OCI-LY7 (cell line): ENCODE data around the gene PCBP3. TPM values are rescaled to one million over a fixed set of nuclear protein-coding genes. Genes with fewer than 3 reads are reported as not detected.

Source experiments
- BruUV-seq: library from RNA; stranded (reverse); fragments of 400-500 nt; replicated peaks from 2 replicates; lab custom pipeline; 2021; lab: Mats Ljungman, UMichigan
- CTCF ChIA-PET: fragments of 300-600 bp; sonication (Branson Sonifier 250); formaldehyde crosslinking; loops from one replicate; lab custom pipeline; 2022; ENCODE audit warnings: antibody characterized with exemption; ENCODE audit not compliant: unreplicated experiment; lab: Charles Lee
- POLR2A ChIA-PET: fragments of 300-600 bp; sonication (Branson Sonifier 250); formaldehyde crosslinking; loops from one replicate; lab custom pipeline; 2022; ENCODE audit warnings: antibody characterized with exemption; lab: Charles Lee
- DNase-seq: peaks from one replicate; pipeline ENCODE4 v3.0.0-alpha.2; 2015; ENCODE audit warnings: low spot score
- H2AFZ ChIP-seq: fragments of 200-600 bp; sonication (generic), shearing (Covaris generic); 2 replicates; pipeline ENCODE4 v1.6.1; 2014; ENCODE audit warnings: mild to moderate bottlenecking, antibody characterized with exemption, low read length, moderate library complexity
- H3K27ac ChIP-seq: fragments of 200-600 bp; sonication (generic); 2 replicates; pipeline ENCODE4 v1.5.1; 2014; ENCODE audit warnings: mixed run types, low read depth, mild to moderate bottlenecking, moderate library complexity, low read length, inconsistent platforms; ENCODE audit not compliant: poor library complexity, severe bottlenecking
- H3K36me3 ChIP-seq: fragments of 200-600 bp; sonication (generic); 2 replicates; pipeline ENCODE4 v1.6.1; 2014; ENCODE audit warnings: mild to moderate bottlenecking, antibody characterized with exemption, low read length, moderate library complexity, mixed read lengths; ENCODE audit not compliant: insufficient read depth
- H3K4me1 ChIP-seq: fragments of 200-600 bp; sonication (generic); 2 replicates; pipeline ENCODE4 v1.5.1; 2014; ENCODE audit warnings: mild to moderate bottlenecking, low read length; ENCODE audit not compliant: insufficient read depth, poor library complexity, severe bottlenecking
- H3K4me2 ChIP-seq: fragments of 200-600 bp; sonication (generic); 2 replicates; pipeline ENCODE4 v1.6.1; 2014; ENCODE audit warnings: mild to moderate bottlenecking, low read length
- H3K4me3 ChIP-seq: fragments of 200-600 bp; sonication (generic); 2 replicates; pipeline ENCODE4 v1.5.1; 2014; ENCODE audit warnings: mild to moderate bottlenecking, low read depth, low read length; ENCODE audit not compliant: poor library complexity, severe bottlenecking
- H3K79me2 ChIP-seq: fragments of 200-600 bp; sonication (generic); 2 replicates; pipeline ENCODE4 v1.6.1; 2016; ENCODE audit warnings: low read depth, mild to moderate bottlenecking, low read length, moderate library complexity, mixed read lengths; ENCODE audit not compliant: insufficient read depth
- H3K9me2 ChIP-seq: fragments of 200-600 bp; sonication (generic); 2 replicates; pipeline ENCODE4 v1.6.1; 2016; ENCODE audit warnings: mild to moderate bottlenecking, low read length, mixed read lengths; ENCODE audit not compliant: insufficient read depth
- H3K9me3 ChIP-seq: fragments of 200-600 bp; sonication (generic); 2 replicates; pipeline ENCODE4 v1.6.1; 2014; ENCODE audit warnings: mild to moderate bottlenecking, mixed run types, low read length, mixed read lengths
- H4K20me1 ChIP-seq: fragments of 200-600 bp; sonication (generic); 2 replicates; pipeline ENCODE4 v1.6.1; 2014; ENCODE audit warnings: mild to moderate bottlenecking, antibody characterized with exemption, low read length, moderate library complexity, mixed read lengths; ENCODE audit not compliant: insufficient read depth
- EZH2phosphoT487 ChIP-seq: fragments of 200-600 bp; sonication (generic); IDR thresholded peaks from 2 replicates; pipeline ENCODE4 v1.6.1; 2018; ENCODE audit warnings: low read depth, borderline replicate concordance, mild to moderate bottlenecking, mixed run types, antibody characterized with exemption, low read length, moderate library complexity, mixed read lengths
- intact Hi-C: fragments of 100-400 bp; cut with micrococcal nuclease; formaldehyde crosslinking; loops from one replicate; pipeline ENCODE4 v1.10.0; 2022; ENCODE audit not compliant: unreplicated experiment
- total RNA-seq, 2 experiments: library from RNA; depleted of rRNA in 1 of 2; stranded (reverse); fragments of >200 nt in 1 of 2; shearing (Covaris generic) in 1 of 2; gene quantifications; 2 replicates each; pipeline ENCODE4 v1.2.3, GENCODE V29; 2014 to 2022
- TF ChIP-seq, protein P1 (sequence below): fragments of 200-600 bp; sonication (generic); conservative IDR thresholded peaks from 2 replicates; pipeline ENCODE4 v1.5.1; 2014; ENCODE audit warnings: mild to moderate bottlenecking, antibody characterized with exemption, low read length, moderate library complexity, mixed read lengths

Gene PCBP3
- total RNA-seq, 2 experiments from 2014 or later = 0.61 TPM; not detected in 1

DNA sequence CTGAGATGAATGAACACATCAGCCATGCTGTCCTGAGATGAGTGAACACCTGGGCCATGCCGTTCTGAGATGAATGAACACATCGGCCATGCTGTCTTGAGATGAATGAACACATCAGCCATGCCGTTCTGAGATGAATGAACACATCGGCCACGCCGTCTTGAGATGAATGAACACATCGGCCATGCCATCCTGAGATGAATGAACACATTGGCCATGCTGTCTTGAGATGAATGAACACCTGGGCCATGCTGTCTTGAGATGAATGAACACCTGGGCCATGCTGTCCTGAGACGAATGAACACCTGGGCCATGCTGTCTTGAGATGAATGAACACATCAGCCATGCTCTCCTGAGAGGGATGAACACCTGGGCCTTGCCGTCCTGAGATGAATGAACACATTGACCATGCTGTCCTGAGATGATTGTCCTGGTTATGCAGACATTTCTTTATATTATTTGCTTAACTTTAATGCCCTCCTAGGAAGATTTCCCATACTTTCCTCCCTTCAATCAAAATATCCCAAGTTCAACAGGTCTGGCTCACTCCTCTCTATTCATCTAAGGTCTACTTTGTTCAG lies 289.5 kb downstream of the PCBP3 start:
- Histone ChIP-seq H3K9me2 (no peaks in the 10 kb centered on the region), H3K4me3 (no peak overlapping the region), H3K27ac (no peak overlapping the region), H4K20me1 (no peaks in the 10 kb centered on the region), H3K4me2 (no peak overlapping the region), H3K36me3 (no peaks in the 10 kb centered on the region), H3K79me2 (no peaks in the 10 kb centered on the region), H3K4me1 (no peaks in the 10 kb centered on the region), H2AFZ (no peak overlapping the region), H3K9me3 (no peaks in the 10 kb centered on the region)
- peak; percentile 12 for DNase-seq
- TF ChIP-seq EZH2phosphoT487 = no peak
- TF ChIP-seq, protein P1, sequence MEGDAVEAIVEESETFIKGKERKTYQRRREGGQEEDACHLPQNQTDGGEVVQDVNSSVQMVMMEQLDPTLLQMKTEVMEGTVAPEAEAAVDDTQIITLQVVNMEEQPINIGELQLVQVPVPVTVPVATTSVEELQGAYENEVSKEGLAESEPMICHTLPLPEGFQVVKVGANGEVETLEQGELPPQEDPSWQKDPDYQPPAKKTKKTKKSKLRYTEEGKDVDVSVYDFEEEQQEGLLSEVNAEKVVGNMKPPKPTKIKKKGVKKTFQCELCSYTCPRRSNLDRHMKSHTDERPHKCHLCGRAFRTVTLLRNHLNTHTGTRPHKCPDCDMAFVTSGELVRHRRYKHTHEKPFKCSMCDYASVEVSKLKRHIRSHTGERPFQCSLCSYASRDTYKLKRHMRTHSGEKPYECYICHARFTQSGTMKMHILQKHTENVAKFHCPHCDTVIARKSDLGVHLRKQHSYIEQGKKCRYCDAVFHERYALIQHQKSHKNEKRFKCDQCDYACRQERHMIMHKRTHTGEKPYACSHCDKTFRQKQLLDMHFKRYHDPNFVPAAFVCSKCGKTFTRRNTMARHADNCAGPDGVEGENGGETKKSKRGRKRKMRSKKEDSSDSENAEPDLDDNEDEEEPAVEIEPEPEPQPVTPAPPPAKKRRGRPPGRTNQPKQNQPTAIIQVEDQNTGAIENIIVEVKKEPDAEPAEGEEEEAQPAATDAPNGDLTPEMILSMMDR = no peak
- intact Hi-C loops = no loop called here
- no TSS peak for BruUV-seq
- ChIA-PET CTCF (no interaction called here), POLR2A (no interaction called here)

DNA sequence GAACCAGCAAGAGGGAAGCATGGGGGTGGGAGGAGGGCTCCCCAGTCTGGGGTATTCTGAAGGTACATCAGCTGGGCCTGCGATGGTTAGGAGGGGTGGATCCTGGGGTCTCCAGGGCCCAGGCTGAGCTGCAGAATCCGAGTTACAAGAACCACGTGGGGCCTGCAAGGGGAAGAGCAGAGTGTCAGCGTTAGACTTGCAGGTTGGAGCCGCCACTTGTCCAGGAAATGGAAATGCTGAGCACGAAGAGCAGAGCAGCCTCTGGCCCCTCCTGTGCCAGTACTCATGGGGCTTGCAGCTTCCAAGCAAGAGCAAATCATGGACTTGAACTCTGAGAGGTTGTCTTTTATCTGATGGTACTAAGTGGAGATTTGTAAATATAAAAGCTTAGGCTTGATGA lies 290.6 kb downstream of the PCBP3 start:
- H3K9me3 ChIP-seq = no peaks in the 10 kb centered on the region
- H3K79me2 ChIP-seq = no peaks in the 10 kb centered on the region
- POLR2A ChIA-PET = no interaction called here
- H3K4me3 ChIP-seq = no peak overlapping the region
- H4K20me1 ChIP-seq = no peaks in the 10 kb centered on the region
- TF ChIP-seq EZH2phosphoT487 = no peak
- TF ChIP-seq, protein P1 = no peak
- H3K4me2 ChIP-seq = no peak overlapping the region
- no peak for DNase-seq
- intact Hi-C loops = no loop called here
- CTCF ChIA-PET = no interaction called here
- BruUV-seq = no TSS peak
- H3K9me2 ChIP-seq = no peaks in the 10 kb centered on the region
- H2AFZ ChIP-seq = no peak overlapping the region
- H3K4me1 ChIP-seq = no peaks in the 10 kb centered on the region
- no peaks in the 10 kb centered on the region for H3K36me3 ChIP-seq
- no peak overlapping the region for H3K27ac ChIP-seq

DNA sequence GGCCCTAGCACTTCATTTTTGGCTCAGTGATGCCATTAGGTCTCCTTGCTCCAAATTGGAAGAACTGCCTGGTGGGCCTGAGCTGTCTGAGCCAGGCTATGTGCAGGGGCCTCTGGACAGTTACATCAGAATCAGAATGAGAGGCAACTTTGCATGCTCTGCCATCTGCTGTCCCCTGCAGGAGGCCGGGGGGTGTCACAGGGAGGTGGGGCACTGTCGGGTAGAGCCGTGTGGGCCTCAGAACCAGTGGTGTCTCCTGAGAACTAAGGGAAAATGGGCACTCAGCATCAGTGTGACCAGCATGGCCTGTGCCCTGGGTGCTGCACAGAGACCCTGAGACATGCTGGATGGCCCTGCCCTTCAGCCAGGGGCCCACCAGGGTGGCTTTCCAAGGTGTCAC lies 291.0 kb downstream of the PCBP3 start:
- H2AFZ ChIP-seq = no peak overlapping the region
- no TSS peak for BruUV-seq
- no peaks in the 10 kb centered on the region for H3K9me2 ChIP-seq
- no peak for DNase-seq
- ChIA-PET CTCF (no interaction called here), POLR2A (no interaction called here)
- H3K27ac ChIP-seq = no peak overlapping the region
- H3K4me2 ChIP-seq = no peak overlapping the region
- H3K9me3 ChIP-seq = no peaks in the 10 kb centered on the region
- no peaks in the 10 kb centered on the region for H4K20me1 ChIP-seq
- H3K36me3 ChIP-seq = no peaks in the 10 kb centered on the region
- no peaks in the 10 kb centered on the region for H3K4me1 ChIP-seq
- TF ChIP-seq, protein P1 = no peak
- no peaks in the 10 kb centered on the region for H3K79me2 ChIP-seq
- no peak overlapping the region for H3K4me3 ChIP-seq
- intact Hi-C loops = no loop called here
